Measurements from ENCODE around the gene IQCF2. TPM values are rescaled to one million over a fixed set of nuclear protein-coding genes. Genes with fewer than 3 reads are reported as not detected.
"Not testable (repeated sequence)": the region's sequence is repeated elsewhere in the genome, so short reads cannot be mapped to it uniquely, and the experiment has no call there.

The IQCF2 gene
- total RNA-seq, 4 donors from 2014 or later: not detected

- TF ChIP-seq POLR2A (IDR thresholded peaks at IDR 0.05): no peak
- TF ChIP-seq CTCF (IDR thresholded peaks at IDR 0.05 in 4 of 5, conservative IDR thresholded peaks at IDR 0.05 in 1 of 5): no peak
- DNase-seq (no peak), ATAC-seq (no peak)
- Histone ChIP-seq H3K9me3 (no peaks in the 10 kb centered on the region), H3K27me3 (no peaks in the 10 kb centered on the region), H3K27ac (no peak overlapping the region), H3K4me1 (no peaks in the 10 kb centered on the region), H3K4me3 (no peak overlapping the region), H3K36me3 (no peaks in the 10 kb centered on the region)
- in situ Hi-C loops (cut with MboI; ENCODE audit: low sequenced_read_pairs in 4 of 4) (no loop called here), intact Hi-C loops (cut with DNase I; ENCODE audit: low total_unique reads) (no loop called here)
Measured at GRCh38 chr3:51894391-51894790, 33.0 kb downstream of the IQCF2 start.

GRCh38 chr3:51894939-51895338 is 33.5 kb downstream of the IQCF2 start:
- no peak overlapping the region for H3K27ac ChIP-seq
- intact Hi-C loops (cut with DNase I; ENCODE audit: low total_unique reads) (no loop called here), in situ Hi-C loops (cut with MboI; ENCODE audit: low sequenced_read_pairs in 4 of 4) (no loop called here)
- H3K4me3 ChIP-seq: no peak overlapping the region
- H3K36me3 ChIP-seq: no peaks in the 10 kb centered on the region
- no peaks in the 10 kb centered on the region for H3K9me3 ChIP-seq
- ATAC-seq: no peak
- DNase-seq: no peak
- TF ChIP-seq POLR2A (IDR thresholded peaks at IDR 0.05) (no peak), CTCF (IDR thresholded peaks at IDR 0.05 in 4 of 5, conservative IDR thresholded peaks at IDR 0.05 in 1 of 5) (no peak)
- H3K27me3 ChIP-seq: no peaks in the 10 kb centered on the region
- H3K4me1 ChIP-seq: no peaks in the 10 kb centered on the region

- Histone ChIP-seq H3K9me3 (no peaks in the 10 kb centered on the region), H3K4me3 (no peak overlapping the region), H3K27ac (no peak overlapping the region), H3K4me1 (no peaks in the 10 kb centered on the region), H3K36me3 (no peaks in the 10 kb centered on the region), H3K27me3 (no peaks in the 10 kb centered on the region)
- ATAC-seq: no peak
- in situ Hi-C loops (cut with MboI; ENCODE audit: low sequenced_read_pairs in 4 of 4): no loop called here
- no peak for DNase-seq
- intact Hi-C loops (cut with DNase I; ENCODE audit: low total_unique reads): no loop called here
- TF ChIP-seq POLR2A (IDR thresholded peaks at IDR 0.05): no peak
- no peak for TF ChIP-seq CTCF (IDR thresholded peaks at IDR 0.05 in 4 of 5, conservative IDR thresholded peaks at IDR 0.05 in 1 of 5)
Measured at GRCh38 chr3:51896607-51897305, 35.3 kb downstream of the IQCF2 start.

- Histone ChIP-seq H3K4me3 (no peak overlapping the region), H3K9me3 (no peaks in the 10 kb centered on the region), H3K4me1 (no peaks in the 10 kb centered on the region), H3K36me3 (no peaks in the 10 kb centered on the region), H3K27ac (no peak overlapping the region), H3K27me3 (no peaks in the 10 kb centered on the region)
- no peak for TF ChIP-seq CTCF (IDR thresholded peaks at IDR 0.05 in 4 of 5, conservative IDR thresholded peaks at IDR 0.05 in 1 of 5)
- TF ChIP-seq POLR2A (IDR thresholded peaks at IDR 0.05): no peak
- DNase-seq (no peak), ATAC-seq (no peak)
- in situ Hi-C loops (cut with MboI; ENCODE audit: low sequenced_read_pairs in 4 of 4): no loop called here
- intact Hi-C loops (cut with DNase I; ENCODE audit: low total_unique reads): no loop called here
Measured at GRCh38 chr3:51897391-51897790, 36.0 kb downstream of the IQCF2 start.

GRCh38 chr3:51900043-51900442 is 38.6 kb downstream of the IQCF2 start:
- intact Hi-C loops (cut with DNase I; ENCODE audit: low total_unique reads); H3K9me3 ChIP-seq; H3K4me1 ChIP-seq; H3K36me3 ChIP-seq; H3K27ac ChIP-seq; ATAC-seq; H3K4me3 ChIP-seq; in situ Hi-C loops (cut with MboI; ENCODE audit: low sequenced_read_pairs in 4 of 4); H3K27me3 ChIP-seq; DNase-seq: not testable (repeated sequence)

GRCh38 chr3:51902361-51902760 is 40.9 kb downstream of the IQCF2 start:
- H3K4me1 ChIP-seq; intact Hi-C loops (cut with DNase I; ENCODE audit: low total_unique reads); H3K27me3 ChIP-seq; ATAC-seq; H3K9me3 ChIP-seq; in situ Hi-C loops (cut with MboI; ENCODE audit: low sequenced_read_pairs in 4 of 4); H3K27ac ChIP-seq; H3K4me3 ChIP-seq; DNase-seq; H3K36me3 ChIP-seq: not testable (repeated sequence)

Measured in gastrocnemius medialis (tissue), 4 donors.